Tibial nerve (tissue), 4 donors: ENCODE measurements around the gene CD82. TPM values are rescaled to one million over a fixed set of nuclear protein-coding genes. Genes with fewer than 3 reads are reported as not detected.

Source experiments
- DNase-seq, 2 donors: peaks; one replicate each; pipeline ENCODE4 v3.0.0-alpha.2; 2019; ENCODE audit warnings: low spot score in 2 of 2
- H3K27ac ChIP-seq, 4 donors: fragments of 200-600 bp; sonication (generic) in 3 of 4; one replicate each; pipeline ENCODE4 v1.5.1; 2017 to 2019; ENCODE audit warnings: mild to moderate bottlenecking in 1 of 4
- H3K27me3 ChIP-seq, 2 donors: fragments of 200-600 bp; sonication (generic) in 1 of 2; one replicate each; pipeline versions ENCODE4 v1.5.1 to v1.6.0; 2017 to 2019
- H3K36me3 ChIP-seq, 3 donors: fragments of 200-600 bp; sonication (generic); one replicate each; pipeline ENCODE4 v1.5.1; 2018 to 2019
- H3K4me1 ChIP-seq, 4 donors: fragments of 200-600 bp; sonication (generic) in 3 of 4; one replicate each; pipeline ENCODE4 v1.5.1; 2017 to 2019
- H3K4me3 ChIP-seq, 4 donors: fragments of 200-600 bp; sonication (generic) in 3 of 4; one replicate each; pipeline ENCODE4 v1.5.1; 2017 to 2019; ENCODE audit warnings: mild to moderate bottlenecking in 1 of 4, moderate library complexity in 1 of 4
- H3K9me3 ChIP-seq, 4 donors: fragments of 200-600 bp; sonication (generic) in 3 of 4; one replicate each; pipeline ENCODE4 v1.5.1; 2017 to 2019
- CTCF ChIP-seq, 5 experiments: fragments of 200-600 bp in 3 of 5; fragments of 450-650 bp in 2 of 5; sonication (generic) in 3 of 5; IDR thresholded peaks; one replicate each; pipeline ENCODE4 v1.5.1; 2016 to 2019; ENCODE audit warnings: antibody characterized with exemption in 5 of 5, mild to moderate bottlenecking in 3 of 5, moderate library complexity in 2 of 5
- EP300 ChIP-seq, 2 donors: sonication (generic); formaldehyde crosslinking; IDR thresholded peaks; one replicate each; pipeline ENCODE4 v1.6.1; 2017; ENCODE audit warnings: antibody characterized with exemption in 2 of 2, mild to moderate bottlenecking in 1 of 2
- POLR2A ChIP-seq, 2 donors: fragments of 450-650 bp; IDR thresholded peaks; one replicate each; pipeline ENCODE4 v1.6.1; 2017; ENCODE audit warnings: antibody characterized with exemption in 2 of 2, mild to moderate bottlenecking in 2 of 2, moderate library complexity in 2 of 2
- WGBS, 2 donors: methylation state at CpG; one replicate each; pipeline ENCODE4 v1.1.5; 2018; 5-methylcytosine and 5-hydroxymethylcytosine counted together
- total RNA-seq, 4 donors: library from RNA; depleted of rRNA; stranded (reverse); fragments of >200 nt; gene quantifications; one replicate each; pipeline ENCODE4 v1.1.0, GENCODE V29; 2016

CD82 gene
- total RNA-seq, 4 donors from 2014 or later: 27.9 to 49.4 (median 43.4) TPM

DNA sequence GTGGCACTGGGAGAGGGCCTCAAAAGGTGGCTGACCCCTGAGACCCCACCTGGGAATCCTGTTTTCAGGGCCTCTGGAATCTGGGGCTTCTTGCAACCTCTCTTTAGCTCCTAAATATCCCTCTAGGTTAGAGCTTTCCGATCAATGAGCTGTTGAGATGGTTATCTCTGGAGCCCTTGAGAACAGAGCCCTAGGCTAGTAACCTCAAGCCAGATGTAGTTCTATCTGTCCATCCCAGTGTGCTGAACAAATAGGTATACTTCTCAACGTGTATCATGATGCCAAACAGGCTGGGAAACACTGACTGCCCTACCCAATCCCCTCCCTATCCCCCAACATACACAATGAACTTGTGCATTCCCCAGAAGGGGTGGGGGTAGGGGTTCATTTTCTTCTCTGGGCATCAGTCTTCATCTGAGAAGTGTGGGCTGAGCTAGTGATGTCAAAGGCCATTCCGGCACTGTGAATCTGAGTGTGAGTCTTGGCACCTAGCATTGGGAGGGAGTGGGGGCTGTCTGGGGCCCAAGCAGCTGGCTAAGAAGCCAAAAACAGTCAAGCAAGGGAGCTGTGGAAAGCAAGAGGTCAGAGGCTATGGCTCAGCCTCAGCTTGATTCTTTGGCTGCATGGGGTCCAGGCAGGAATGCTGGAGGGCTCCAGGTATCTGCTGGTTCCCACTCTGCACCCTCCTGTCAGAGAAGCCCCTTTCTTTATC is 17.3 kb downstream of the CD82 start:
- Histone ChIP-seq H3K9me3 (peaks cover 0 to 6% (median 0%) of the 10 kb centered on the region in 4 donors), H3K36me3 (peaks cover 0 to 26% (median 0%) of the 10 kb centered on the region in 3 donors), H3K4me1 (peaks cover 0 to 23% (median 11%) of the 10 kb centered on the region in 4 donors), H3K27ac (no peak overlapping the region), H3K4me3 (no peak overlapping the region), H3K27me3 (no peaks in the 10 kb centered on the region)
- TF ChIP-seq CTCF (IDR thresholded peaks at IDR 0.05): no peak
- WGBS, 2 donors: 83 to 86% methylated on average over 3 of the region's 3 CpGs
- DNase-seq: no peak

DNA sequence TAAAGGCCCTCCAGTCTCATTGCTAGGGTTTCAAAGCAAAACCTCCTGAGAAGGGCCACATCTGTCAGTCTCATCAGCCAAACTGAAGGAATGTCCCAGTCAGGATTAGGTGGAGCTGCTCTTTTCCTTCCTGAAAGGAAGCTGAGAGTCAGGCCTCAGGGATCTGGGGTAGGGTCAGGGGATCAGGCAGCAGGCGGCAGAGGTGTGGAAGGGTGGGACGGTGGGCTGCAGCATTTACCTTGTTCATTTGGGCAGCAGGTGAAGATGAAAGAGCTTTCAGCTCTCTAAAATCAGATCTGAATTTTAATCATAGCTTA is 17.8 kb downstream of the CD82 start:
- no peak overlapping the region for H3K4me3 ChIP-seq
- no peak for DNase-seq
- TF ChIP-seq EP300 (IDR thresholded peaks at IDR 0.05): no peak
- TF ChIP-seq POLR2A (IDR thresholded peaks at IDR 0.05): no peak
- no peak for TF ChIP-seq CTCF (IDR thresholded peaks at IDR 0.05)
- no peaks in the 10 kb centered on the region for H3K27me3 ChIP-seq
- 95 to 96% methylated on average over 2 of the region's 2 CpGs for WGBS, 2 donors
- no peak overlapping the region for H3K27ac ChIP-seq
- H3K36me3 ChIP-seq: peaks cover 0 to 27% (median 0%) of the 10 kb centered on the region in 3 donors
- H3K4me1 ChIP-seq: peaks cover 0 to 18% (median 9%) of the 10 kb centered on the region in 4 donors
- peaks cover 0 to 6% (median 0%) of the 10 kb centered on the region in 4 donors for H3K9me3 ChIP-seq

DNA sequence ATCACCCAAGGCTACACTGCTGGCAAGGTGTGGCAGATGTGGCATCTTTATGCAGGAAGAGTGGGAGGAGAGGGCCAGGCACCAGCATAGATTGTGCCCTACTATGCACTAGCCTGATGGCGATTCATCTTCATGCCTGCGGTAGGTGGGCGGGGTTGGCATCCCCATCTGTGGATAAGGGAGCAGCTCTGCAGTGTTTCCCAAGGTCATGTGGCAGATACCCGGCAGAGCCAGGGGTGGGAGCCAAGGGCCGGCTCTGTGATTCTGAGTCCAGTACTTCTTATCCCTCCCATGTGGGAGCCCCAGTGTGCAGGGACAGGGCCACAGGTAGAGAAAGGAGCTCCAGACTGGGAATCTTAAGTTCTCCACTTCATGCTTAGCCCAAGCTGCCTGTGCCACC is 20.0 kb downstream of the CD82 start:
- TF ChIP-seq EP300 (IDR thresholded peaks at IDR 0.05) (no peak), POLR2A (IDR thresholded peaks at IDR 0.05) (no peak), CTCF (IDR thresholded peaks at IDR 0.05) (no peak)
- WGBS, 2 donors: 44 to 58% methylated on average over 5 of the region's 5 CpGs
- no peak for DNase-seq
- Histone ChIP-seq H3K27me3 (no peaks in the 10 kb centered on the region), H3K4me1 (peaks cover 0 to 4% (median 2%) of the 10 kb centered on the region in 4 donors), H3K9me3 (peaks cover 0 to 6% (median 0%) of the 10 kb centered on the region in 4 donors), H3K4me3 (no peak overlapping the region), H3K27ac (no peak overlapping the region), H3K36me3 (peaks cover 0 to 34% (median 0%) of the 10 kb centered on the region in 3 donors)

- Histone ChIP-seq H3K4me1 (peaks cover 0 to 39% (median 23%) of the 10 kb centered on the region in 4 donors), H3K27ac (no peak overlapping the region), H3K4me3 (no peak overlapping the region), H3K36me3 (peaks cover 0 to 15% (median 0%) of the 10 kb centered on the region in 3 donors), H3K9me3 (no peaks in the 10 kb centered on the region), H3K27me3 (no peaks in the 10 kb centered on the region)
- DNase-seq: no peak
- 79 to 82% methylated on average over 3 of the region's 3 CpGs for WGBS, 2 donors
- no peak for TF ChIP-seq CTCF (IDR thresholded peaks at IDR 0.05)
Observed at GRCh38 chr11:44589301-44589700, 23.8 kb downstream of the CD82 start.

DNA sequence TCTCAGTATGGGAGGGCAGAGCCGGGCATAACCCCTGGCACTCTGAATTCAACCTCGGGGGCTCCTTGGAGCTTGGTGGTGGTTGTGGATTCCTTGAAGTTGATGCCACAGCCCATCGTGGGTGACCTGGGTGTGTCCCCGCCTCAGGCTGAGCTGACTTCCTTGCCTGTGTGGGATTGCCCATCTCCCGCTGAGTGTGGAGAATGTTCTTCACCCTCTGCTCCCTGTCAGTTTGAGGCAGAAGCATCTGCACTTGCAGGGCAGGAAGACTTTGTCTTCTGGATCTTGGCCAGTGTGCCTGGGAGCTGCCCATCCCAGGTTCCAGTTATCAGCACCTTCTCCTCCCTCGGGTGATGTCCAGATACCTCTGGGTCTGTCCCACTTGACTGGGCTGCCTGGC is 25.3 kb downstream of the CD82 start:
- H3K9me3 ChIP-seq: no peaks in the 10 kb centered on the region
- H3K4me1 ChIP-seq: peaks cover 0 to 49% (median 31%) of the 10 kb centered on the region in 4 donors
- WGBS, 2 donors: 59 to 67% methylated on average over 6 of the region's 6 CpGs
- DNase-seq: no peak
- no peak overlapping the region for H3K4me3 ChIP-seq
- H3K27me3 ChIP-seq: no peaks in the 10 kb centered on the region
- TF ChIP-seq CTCF (IDR thresholded peaks at IDR 0.05) (no peak), POLR2A (IDR thresholded peaks at IDR 0.05) (no peak), EP300 (IDR thresholded peaks at IDR 0.05) (no peak)
- H3K36me3 ChIP-seq: peaks cover 0 to 15% (median 0%) of the 10 kb centered on the region in 3 donors
- H3K27ac ChIP-seq: peak overlapping the region in 3 of 4 donors; percentile 39 to 69 (median 65)
